HL-60/S4 (cell line): Measurements from ENCODE around the gene GALNT7.

ENCODE experiments used
- in situ Hi-C: fragments of 300-500 bp; cut with MboI; formaldehyde crosslinking; loops from 2 replicates; pipeline ENCODE4 v1.14.3; 2022; ENCODE audit warnings: low sequenced_read_pairs

GALNT7 gene

DNA sequence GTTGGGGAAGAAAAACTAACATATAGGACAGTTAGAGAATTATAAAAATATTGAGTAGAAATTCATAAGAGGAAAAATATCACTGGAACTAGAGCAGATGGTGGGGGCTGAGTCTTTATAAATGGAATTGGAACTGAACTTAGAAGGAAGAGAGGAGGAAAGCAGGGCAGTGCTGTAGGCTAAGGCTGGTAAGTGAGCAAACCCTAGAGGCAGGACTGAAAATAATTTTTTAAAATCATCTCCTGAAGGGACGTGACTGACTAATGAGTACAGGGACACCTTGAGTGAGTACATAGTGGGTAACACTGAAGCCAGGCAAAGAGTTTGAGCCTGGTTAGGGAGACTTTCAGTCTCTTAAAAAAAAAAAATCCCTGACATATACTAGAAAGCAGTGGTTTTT, 63.3 kb downstream of the GALNT7 start:
- in situ Hi-C loops: no loop called here

DNA sequence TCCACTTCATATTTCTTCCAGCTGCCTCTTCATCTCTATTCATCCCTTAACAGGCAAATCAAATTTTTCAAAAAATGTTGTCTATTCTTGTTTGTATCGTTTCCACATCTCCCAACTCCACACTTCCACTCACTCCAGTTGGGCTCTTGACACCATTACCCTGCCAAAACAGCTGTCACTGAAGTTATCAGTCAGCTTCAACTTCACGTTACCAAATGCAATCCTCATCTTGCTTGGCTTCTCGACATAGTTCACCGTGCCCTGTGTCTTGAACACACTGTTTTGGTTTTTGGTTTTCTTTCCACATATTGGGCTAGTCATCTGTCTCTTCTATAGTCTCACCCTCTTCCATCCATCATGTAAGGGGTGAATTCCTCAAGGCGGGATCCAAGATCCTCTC, 65.2 kb downstream of the GALNT7 start:
- in situ Hi-C loops: no loop called here

DNA sequence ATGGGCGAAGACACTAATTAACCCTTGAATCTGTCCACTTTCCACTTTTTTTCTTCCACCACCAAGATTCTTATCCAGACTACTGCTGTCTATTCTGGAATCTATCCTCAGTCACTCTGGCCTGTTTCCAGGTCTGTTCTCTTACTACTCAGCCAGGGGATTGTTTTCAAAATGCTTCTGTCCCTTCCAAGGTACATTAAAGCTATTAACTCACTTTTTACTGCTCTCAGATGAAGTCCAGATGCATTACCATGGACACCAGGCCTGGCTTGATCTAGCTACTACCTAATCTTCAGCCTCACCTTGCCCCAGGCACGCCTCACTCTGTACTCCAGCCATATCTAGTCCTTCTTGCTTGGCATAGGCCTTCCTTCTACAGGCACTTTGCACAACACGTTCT, 66.4 kb downstream of the GALNT7 start:
- in situ Hi-C loops: no loop called here

DNA sequence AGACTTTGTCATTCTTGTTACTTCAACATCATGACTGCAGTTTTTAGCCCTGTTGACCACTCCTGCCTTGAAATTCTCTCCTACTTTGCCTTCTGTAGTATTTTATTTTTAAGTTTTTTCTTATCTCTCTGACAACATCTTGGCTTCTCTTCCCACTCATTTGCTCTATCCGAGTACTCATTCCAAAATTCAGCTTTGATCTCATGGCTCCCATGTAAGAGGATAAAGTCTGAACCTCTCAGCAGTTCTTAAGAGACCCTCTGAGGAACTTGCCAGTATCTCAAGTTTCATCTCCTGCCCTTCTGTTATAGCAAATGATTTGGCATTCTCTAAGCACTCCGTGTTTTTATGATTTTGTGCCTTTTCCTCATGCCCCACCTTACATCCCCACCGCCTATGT, 67.7 kb downstream of the GALNT7 start:
- in situ Hi-C loops: no loop called here

DNA sequence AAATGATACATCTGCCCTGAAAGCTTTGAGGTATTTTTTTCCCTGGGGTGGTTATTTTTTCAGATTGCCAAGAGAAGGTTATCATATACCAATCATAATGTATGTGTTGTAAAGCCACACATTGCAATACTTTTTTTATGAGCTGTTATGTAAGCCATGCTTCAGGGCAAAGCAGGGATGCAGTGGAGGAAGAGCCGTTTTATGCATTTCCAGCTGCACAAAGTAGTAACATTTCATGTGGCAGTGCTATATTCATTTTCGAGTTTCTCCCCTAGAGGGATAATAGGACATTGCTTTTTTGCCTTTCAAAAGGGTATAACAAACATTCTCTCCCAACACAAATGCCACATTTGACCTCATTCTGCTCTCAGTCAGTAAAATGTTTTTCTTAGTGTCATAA, 68.5 kb downstream of the GALNT7 start:
- in situ Hi-C loops: no loop called here

DNA sequence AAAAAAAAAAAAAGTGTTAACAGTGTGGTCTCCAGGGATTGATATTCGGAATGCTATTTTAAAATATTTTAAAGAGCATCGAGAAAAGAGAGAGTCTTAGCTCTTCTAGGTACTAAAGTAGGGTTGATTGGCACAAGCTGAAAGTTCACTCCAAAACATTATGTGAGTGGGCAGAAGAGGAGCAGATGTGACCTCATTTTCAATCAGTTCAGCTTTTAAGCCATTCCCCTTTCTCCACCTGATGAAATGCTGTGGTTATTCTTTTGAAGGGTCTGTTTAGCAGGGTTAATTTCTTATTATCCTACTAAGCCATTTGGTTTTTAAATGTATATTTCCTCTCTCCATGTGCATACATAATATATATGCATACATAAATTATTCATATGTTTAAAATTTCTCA, 69.2 kb downstream of the GALNT7 start:
- in situ Hi-C loops: no loop called here

DNA sequence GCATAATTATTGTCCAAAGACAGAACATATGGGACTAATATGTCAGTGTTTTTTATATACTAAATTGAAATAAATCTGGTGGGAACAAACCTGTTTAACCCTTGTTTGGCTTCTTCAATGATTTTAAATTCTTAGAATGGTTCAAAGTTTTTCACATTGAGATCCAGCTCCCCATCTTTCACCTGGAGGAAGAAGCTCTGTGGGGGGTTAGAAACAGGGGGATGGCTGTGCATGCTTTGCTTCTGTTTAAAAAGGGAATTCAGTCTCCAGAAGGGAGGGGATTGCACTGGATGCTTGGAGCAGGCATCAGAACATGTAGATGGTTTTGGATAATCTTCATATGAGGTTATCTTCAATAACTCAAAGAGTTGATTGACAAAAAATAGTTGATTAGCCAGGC, 72.1 kb downstream of the GALNT7 start:
- in situ Hi-C loops: no loop called here

DNA sequence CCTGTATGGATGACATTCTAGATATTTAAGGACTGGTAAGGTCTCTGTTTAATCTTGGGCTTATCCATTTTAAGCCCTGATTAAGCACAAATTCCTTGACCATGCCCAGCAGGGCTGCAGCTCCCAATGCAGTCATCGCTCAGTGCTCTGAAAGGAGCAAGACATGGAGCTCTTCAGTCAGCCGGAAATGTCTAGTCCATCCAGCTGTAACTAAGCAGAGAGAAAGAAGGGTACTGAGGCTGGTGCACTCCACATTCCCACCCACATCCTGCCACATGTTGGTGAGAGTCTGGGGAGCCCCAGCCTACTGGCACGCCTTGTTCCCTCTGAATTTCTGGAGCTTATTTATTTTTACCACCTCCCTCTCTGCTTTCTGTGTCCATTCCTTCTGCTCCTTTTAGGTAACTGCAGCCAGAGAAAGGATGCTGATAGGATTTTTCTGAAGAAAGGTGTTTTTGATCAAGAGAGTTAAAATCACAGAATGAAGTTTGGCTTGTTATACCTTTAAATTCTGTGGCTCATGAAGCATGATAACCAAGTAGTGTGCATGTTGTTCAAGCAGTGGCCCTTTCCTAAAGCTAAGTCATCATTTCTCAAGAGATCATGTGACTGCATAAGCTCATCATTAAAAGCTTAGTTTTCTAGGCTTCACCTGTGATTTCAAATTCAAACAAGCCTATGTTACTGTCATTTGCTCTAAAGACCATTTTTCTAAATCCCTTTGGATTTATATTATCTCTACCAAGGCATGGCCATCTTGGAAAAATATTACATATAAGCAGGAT, 74.0 kb downstream of the GALNT7 start:
- in situ Hi-C loops: no loop called here

DNA sequence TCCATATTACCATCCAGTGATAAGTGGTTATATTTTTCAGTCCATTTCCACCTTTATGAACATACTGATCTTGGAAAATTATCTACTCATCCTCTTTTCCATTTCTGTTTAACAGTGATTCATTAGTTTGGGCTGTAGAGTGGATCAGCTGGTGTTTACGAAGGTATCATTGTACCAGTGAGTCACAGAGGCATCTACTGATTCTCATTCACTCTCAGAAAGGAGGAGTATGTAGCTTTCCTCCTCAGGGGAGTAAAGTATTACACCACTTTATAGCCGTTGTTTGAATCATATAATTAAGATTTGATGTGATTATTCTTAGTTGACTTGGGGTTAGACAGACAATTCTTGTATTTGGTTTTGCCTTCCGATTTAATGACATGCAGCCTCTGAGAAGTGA, 74.7 kb downstream of the GALNT7 start:
- in situ Hi-C loops: no loop called here

DNA sequence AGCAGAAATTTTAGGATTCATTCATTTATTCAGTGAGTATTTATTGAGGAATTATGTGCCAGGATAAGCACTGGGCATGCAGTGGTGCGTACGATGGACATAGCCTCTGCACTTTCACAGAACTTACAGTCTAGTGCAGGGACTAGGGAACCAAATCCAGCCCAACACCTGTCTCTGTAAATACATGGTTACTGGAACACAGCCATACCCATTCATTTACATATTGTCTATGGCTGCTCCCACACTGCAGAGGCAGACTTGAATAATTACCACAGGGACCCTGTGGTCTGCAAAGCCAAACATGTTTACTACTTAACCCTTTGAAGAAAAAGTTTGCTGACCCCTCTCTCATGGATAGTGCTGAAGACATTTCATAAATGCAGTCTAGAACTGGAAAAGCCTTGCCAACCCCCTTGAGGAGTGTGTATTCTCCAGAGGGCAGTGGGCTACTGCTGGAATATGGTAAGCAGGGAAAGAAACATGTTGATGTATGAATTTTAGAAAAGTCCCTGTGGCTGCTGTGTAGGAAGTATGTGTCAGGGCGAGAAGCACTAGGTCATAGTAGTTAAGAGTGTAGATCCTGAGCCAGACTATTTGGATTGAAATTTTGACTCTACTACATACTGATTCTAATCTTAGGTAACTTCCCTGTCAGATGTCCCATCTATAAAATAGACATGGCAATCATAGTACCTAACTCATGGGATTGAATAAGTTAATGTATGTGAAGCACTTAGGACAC, 75.5 kb downstream of the GALNT7 start:
- in situ Hi-C loops: no loop called here

DNA sequence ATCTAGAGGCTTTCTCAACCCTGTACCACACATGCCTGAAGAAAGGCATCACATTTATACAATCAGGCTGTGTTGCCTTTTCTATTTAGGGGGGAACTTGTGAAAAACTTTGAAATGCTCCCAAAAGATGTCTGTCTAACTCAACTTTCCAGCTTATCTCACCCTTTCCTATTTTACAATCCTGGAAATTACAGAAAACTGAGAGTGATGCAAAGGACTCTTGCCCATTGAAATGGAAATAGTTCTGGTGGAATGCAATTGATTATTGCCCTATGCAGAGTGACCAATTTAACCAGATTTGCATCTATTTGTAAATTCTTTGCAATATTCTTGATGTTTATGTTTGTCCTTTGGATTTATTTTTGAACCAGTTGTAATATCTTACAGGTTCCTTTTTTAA, 77.3 kb downstream of the GALNT7 start:
- in situ Hi-C loops: no loop called here

DNA sequence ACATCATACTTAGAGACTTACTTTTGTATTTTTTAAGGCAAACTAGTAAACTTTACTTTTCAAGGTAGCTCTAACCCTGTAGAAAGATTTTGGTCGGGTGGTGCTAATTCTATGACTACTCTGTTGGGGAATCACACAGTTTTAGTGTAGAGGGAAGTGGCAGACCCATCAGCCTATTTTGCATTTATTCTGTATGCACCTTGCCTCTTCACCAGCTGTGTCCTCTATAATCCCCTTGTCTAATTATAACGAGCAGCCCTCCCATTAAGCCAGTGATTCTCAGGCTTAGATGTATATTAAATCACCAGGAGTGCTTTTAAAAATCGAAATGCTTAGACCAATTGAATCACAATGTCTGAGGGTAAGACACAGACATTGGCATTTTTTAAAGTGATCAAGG, 78.1 kb downstream of the GALNT7 start:
- in situ Hi-C loops: no loop called here

DNA sequence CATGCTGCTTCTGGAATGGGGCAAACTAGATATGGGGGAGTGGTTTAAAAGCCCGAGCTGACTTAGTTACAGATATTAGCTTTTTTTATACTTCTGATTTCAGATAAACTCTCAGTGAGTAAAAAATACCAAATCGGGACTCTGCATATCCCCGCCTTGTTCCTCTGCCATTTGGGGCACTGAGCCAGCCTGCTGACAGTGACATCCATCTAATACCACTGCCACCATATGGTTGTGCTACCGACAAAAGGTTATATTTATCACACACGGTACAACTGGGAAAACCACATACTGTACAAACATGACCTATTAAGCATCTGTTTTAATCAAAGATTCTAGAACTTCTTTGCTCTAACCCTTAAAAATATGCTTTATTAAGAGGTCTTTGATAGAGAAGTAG, 78.7 kb downstream of the GALNT7 start:
- in situ Hi-C loops: no loop called here

DNA sequence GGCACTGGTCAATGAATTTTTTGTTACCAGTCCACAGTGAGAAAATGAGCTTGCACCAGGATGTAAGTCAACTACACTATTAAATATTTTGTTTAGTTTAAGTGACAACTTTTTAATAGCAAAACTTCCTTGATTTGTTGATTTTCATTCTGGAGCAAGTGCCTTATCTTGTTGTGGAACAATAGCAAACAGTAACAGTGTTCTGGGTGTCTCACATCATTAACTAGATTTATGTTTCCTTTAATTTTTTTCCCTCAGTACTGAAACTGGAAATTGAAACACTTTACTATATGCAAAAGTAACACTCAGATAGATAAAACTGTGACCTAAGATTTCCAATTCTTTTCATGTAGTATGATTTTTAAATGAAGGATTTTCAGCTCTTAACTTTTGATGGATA, 80.1 kb downstream of the GALNT7 start:
- in situ Hi-C loops: no loop called here

DNA sequence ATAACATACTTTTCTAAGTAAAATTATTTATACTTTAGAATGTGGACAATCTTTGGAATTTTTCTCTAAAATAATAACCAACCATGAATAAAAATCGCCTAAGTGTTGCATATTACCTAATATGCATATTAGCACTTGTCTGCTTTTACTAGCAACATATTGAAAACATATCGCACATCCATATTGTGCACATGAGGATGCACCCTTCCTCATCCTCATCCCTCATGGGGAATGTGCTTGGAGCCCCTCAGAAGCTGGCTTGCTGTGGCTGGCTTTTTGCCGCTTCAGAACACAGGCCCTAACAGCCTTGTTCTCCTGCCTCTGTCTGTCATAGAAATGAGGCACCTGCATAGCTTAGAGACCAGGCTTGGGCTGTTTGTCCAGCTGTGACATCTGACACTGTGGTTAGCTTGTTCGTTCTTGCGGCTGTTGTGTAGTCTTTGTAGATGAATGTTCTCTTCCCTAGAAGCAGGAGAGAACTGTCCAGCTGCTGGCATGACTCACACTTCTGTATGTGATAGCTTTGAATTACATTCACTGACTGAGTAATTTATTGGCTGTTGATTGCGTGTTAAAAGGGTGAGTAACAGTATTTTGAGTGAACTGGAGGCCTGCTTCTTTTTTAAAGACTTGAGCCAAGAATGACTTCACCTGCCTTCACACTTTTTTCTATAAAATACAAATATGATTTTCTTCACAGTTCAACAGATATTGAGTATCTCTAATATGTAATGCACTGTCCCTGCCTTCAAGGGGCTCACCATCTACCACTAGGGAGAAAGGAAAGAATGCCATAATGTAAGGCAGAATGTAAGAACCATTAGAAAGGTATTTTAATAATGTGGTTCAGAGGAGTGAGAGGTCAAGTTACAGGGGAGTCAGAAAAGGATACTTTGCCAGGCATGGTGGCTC, 83.7 kb downstream of the GALNT7 start:
- in situ Hi-C loops: loop anchor here (10.0 kb wide), 1 partner anchor 237 kb away; no protein-coding TSS in a partner anchor

DNA sequence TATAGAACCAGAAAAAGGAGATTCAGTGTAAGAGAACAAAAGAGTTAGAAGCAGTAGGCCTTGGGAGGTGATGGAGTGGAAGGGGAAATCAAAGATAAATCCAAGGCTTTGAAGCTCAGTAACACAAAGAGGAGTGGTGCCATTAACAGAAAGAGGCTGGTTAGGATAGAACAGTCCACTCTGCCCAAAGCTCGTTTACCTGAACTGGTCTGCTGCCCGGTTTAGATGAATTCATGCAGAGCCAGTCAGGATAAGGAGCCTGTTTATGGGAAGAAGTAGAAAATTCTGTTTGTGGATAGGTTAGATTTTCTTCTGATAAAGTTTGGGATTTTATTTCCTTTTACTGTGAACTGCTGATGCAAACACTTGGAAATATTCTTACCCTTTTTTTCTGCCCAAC, 85.0 kb downstream of the GALNT7 start:
- in situ Hi-C loops: loop anchor here (10.0 kb wide), 1 partner anchor 239 kb away; no protein-coding TSS in a partner anchor

DNA sequence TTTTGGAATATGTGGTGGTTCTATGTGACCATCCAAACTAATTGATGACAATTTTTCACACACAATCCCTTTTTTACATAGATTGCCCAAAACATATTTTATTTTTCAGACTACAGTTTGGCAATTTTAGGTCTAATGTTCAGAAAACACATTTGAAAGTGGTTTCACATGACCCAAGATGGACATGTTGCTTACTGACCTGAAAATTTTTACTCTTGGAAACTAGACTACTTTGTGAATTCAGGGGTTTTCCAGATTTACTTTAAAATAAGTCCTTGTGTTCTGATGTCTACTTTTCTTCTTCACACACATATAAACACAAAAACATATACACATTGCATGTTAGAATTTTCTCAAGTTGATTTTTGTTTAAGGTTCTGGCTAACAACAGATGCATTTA, 86.0 kb downstream of the GALNT7 start:
- in situ Hi-C loops: loop anchor here (10.0 kb wide), 1 partner anchor 240 kb away; no protein-coding TSS in a partner anchor

DNA sequence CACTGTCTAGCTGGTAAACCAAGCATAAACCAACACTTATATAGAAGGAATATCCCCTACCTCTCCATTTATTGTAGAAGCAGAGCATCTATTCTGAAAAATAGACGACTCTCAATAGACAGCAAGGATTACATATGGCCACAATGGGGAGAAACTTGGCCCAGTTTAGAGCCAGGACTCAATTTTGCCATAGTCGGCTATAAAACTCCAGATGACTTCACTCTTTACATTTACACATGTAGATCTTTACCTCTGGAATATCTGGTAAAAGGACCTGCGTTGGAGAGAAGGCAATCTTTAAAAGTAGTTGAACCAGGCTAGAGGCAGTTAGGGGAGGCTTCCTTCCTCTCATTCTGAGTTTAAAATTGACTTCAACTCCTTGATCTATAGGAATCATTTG, 88.2 kb downstream of the GALNT7 start:
- in situ Hi-C loops: loop anchor here (10.0 kb wide), 1 partner anchor 242 kb away; no protein-coding TSS in a partner anchor

DNA sequence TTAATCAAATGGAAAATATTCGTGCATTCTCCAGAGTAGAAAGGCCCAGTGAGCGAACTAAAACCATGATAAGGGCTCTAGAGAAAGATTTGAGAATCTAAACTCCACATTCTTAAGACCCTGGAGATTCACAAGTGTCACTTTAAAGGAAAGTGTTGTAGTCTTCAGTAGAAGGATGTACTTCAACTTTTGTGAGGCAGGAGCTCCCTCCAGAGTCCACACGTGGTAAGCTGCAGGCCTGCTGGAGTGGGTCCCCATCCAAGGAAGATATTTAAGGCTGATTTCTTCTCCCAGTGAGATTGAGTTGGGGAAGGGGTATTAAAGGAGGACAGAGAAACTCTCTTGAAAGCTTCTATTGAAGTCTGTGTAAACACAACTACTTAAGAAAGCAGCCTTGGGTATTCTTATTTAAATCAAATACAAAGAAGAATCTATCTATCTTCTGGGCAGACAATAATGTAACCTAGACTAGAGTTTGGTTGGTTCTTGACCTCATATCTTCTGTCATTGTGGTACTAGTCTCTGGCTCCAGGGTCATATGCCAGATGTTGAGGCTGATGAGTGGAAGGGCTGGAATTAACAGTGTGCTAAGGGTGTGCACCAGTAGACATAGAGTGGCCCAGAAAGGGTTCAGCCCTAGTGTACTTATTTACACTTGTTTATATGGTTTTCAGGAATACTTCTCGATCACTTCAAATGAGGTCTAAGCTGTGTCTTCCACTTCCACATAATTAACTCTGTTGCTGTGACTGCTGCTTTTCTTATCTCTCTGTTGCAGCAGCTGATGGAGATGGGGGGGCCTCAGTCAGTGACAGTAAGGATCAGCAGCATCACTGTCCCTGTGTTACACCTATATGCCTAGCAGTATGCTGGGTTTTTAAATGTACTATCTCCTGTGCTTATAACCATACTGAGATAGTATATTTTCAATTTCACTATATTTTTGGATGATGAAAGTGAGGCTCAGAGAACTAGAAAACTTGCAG, 89.4 kb downstream of the GALNT7 start:
- in situ Hi-C loops: loop anchor here (10.0 kb wide), 1 partner anchor 243 kb away; no protein-coding TSS in a partner anchor

DNA sequence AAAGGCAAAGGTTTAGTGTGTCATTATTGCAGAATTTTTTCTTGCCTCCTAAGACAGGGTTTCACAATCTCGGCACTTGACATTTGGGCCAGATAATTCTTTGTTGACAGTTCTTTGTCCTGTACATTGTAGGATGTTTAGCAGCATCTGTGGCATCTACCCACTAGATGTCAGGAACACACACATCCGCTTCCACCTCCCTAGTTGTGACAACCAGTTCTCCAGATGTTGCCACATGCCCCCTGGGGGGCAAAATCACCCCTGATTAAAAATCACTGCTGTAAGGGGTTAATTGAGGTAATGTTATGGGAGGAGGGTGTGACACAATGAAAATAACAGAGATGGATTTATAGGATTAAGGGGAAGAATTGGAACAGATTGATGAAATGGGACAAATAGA, 90.3 kb downstream of the GALNT7 start:
- in situ Hi-C loops: loop anchor here (10.0 kb wide), 1 partner anchor 244 kb away; no protein-coding TSS in a partner anchor
